IMR-90 (cell line): ENCODE data around the gene GNA15. TPM values are rescaled to one million over a fixed set of nuclear protein-coding genes. Genes with fewer than 3 reads are reported as not detected.
A peak's percentile ranks its signal among the peaks of the same experiment; 100 is the strongest.

Experiments used
- ATAC-seq: fragments of 200-7000 bp; cut with Tn5 transposase; 2 replicates; pipeline ENCODE4 v1.9.1; 2020; ENCODE audit warnings: low read depth, mild to moderate bottlenecking, moderate library complexity
- BruUV-seq: library from RNA; stranded (reverse); fragments of 400-500 nt; replicated peaks from 2 replicates; lab custom pipeline; 2021; lab: Mats Ljungman, UMichigan
- CTCF ChIA-PET: fragments of 300-600 bp; formaldehyde crosslinking; extraction: SDS; loops from one replicate; lab custom pipeline; 2021; ENCODE audit warnings: antibody characterized with exemption; lab: Yijun Ruan, JAX
- POLR2A ChIA-PET: fragments of 300-600 bp; sonication (Branson Sonifier 250); formaldehyde crosslinking; loops from one replicate; lab custom pipeline; 2022; ENCODE audit warnings: antibody characterized with exemption; ENCODE audit not compliant: unreplicated experiment; lab: Charles Lee
- DNase-seq: peaks from one replicate; pipeline ENCODE4 v3.0.0; 2013
- H2AFZ ChIP-seq: replicated peaks from 2 replicates; pipeline ENCODE3; 2013; ENCODE audit warnings: low read length, mild to moderate bottlenecking; ENCODE audit not compliant: poor library complexity
- H2AK5ac ChIP-seq: 2 replicates; pipeline ENCODE4 v1.6.1; 2013; ENCODE audit warnings: low read depth, low read length, inconsistent platforms
- H2AK9ac ChIP-seq: replicated peaks from 2 replicates; pipeline ENCODE3; 2013; ENCODE audit warnings: mild to moderate bottlenecking, low read depth, low read length, moderate library complexity; ENCODE audit not compliant: poor library complexity
- H2BK120ac ChIP-seq: 2 replicates; pipeline ENCODE4 v1.6.1; 2013; ENCODE audit warnings: low read depth, low read length, inconsistent platforms
- H2BK15ac ChIP-seq: 3 replicates; pipeline ENCODE4 v1.6.1; 2013; ENCODE audit warnings: low read depth, low read length, inconsistent platforms
- H2BK20ac ChIP-seq: 2 replicates; pipeline ENCODE4 v1.6.1; 2013; ENCODE audit warnings: low read depth, mild to moderate bottlenecking, inconsistent platforms, low read length, moderate library complexity
- H2BK5ac ChIP-seq: 2 replicates; pipeline ENCODE4 v1.6.1; 2013; ENCODE audit warnings: mild to moderate bottlenecking, low read depth, low read length, inconsistent platforms; ENCODE audit not compliant: poor library complexity, severe bottlenecking
- H3K14ac ChIP-seq: replicated peaks from 2 replicates; pipeline ENCODE4 v1.6.1; 2013; ENCODE audit warnings: low read depth, low read length, inconsistent platforms
- H3K18ac ChIP-seq: 2 replicates; pipeline ENCODE4 v1.6.1; 2013; ENCODE audit warnings: low read depth, low read length, control low read depth
- H3K23ac ChIP-seq: 2 replicates; pipeline ENCODE4 v1.6.1; 2013; ENCODE audit warnings: low read depth, low read length, inconsistent platforms
- H3K27ac ChIP-seq: 2 replicates; pipeline ENCODE4 v1.5.1; 2013; ENCODE audit warnings: mild to moderate bottlenecking, control low read depth, low read length; ENCODE audit not compliant: insufficient read depth
- H3K27me3 ChIP-seq: 2 replicates; pipeline ENCODE4 v1.6.1; 2013; ENCODE audit warnings: low read length; ENCODE audit not compliant: control insufficient read depth, insufficient read depth
- H3K36me3 ChIP-seq: 2 replicates; pipeline ENCODE4 v1.6.1; 2013; ENCODE audit warnings: low read length, mixed read lengths; ENCODE audit not compliant: control insufficient read depth, insufficient read depth
- H3K4ac ChIP-seq: 2 replicates; pipeline ENCODE4 v1.6.1; 2013; ENCODE audit warnings: low read depth, low read length, inconsistent platforms
- H3K4me1 ChIP-seq: 2 replicates; pipeline ENCODE4 v1.6.1; 2013; ENCODE audit warnings: low read length, mixed read lengths; ENCODE audit not compliant: control insufficient read depth, insufficient read depth
- H3K4me2 ChIP-seq: 2 replicates; pipeline ENCODE4 v1.6.1; 2013; ENCODE audit warnings: low read depth, mild to moderate bottlenecking, control low read depth, low read length, moderate library complexity
- H3K4me3 ChIP-seq: 2 replicates; pipeline ENCODE4 v1.5.1; 2013; ENCODE audit warnings: low read depth, mild to moderate bottlenecking, control low read depth, low read length, moderate library complexity; ENCODE audit not compliant: insufficient read depth
- H3K56ac ChIP-seq: 2 replicates; pipeline ENCODE4 v1.6.1; 2013; ENCODE audit warnings: low read length, inconsistent platforms; ENCODE audit not compliant: insufficient read depth; ENCODE audit errors: extremely low read depth
- H3K79me1 ChIP-seq, 2 experiments: 2 replicates each; pipeline ENCODE4 v1.6.1; 2013; ENCODE audit warnings: low read length in 2 of 2, inconsistent platforms in 1 of 2, low read depth in 1 of 2
- H3K9ac ChIP-seq: 2 replicates; pipeline ENCODE4 v1.6.1; 2013; ENCODE audit warnings: low read depth, low read length, control low read depth
- H3K9me1 ChIP-seq: 2 replicates; pipeline ENCODE4 v1.6.1; 2013; ENCODE audit warnings: low read length, inconsistent platforms; ENCODE audit not compliant: insufficient read depth
- H3K9me3 ChIP-seq: 2 replicates; pipeline ENCODE4 v1.6.1; 2013; ENCODE audit warnings: low read length; ENCODE audit not compliant: control insufficient read depth, insufficient read depth
- H4K20me1 ChIP-seq: 2 replicates; pipeline ENCODE4 v1.6.1; 2013; ENCODE audit warnings: low read length, inconsistent platforms; ENCODE audit not compliant: insufficient read depth
- H4K5ac ChIP-seq: 2 replicates; pipeline ENCODE4 v1.6.1; 2013; ENCODE audit warnings: mild to moderate bottlenecking, low read depth, low read length, control low read depth
- H4K8ac ChIP-seq, 2 experiments: 2 replicates each; pipeline ENCODE4 v1.6.1; 2013; ENCODE audit warnings: low read depth in 2 of 2, low read length in 2 of 2, control low read depth in 1 of 2, inconsistent platforms in 1 of 2
- H4K91ac ChIP-seq: 2 replicates; pipeline ENCODE4 v1.6.1; 2013; ENCODE audit warnings: low read depth, low read length, inconsistent platforms; ENCODE audit not compliant: insufficient read depth
- BHLHE40 ChIP-seq: fragments of 150-350 bp; IDR thresholded peaks from 2 replicates; pipeline ENCODE4 v1.6.1; 2016; ENCODE audit warnings: mild to moderate bottlenecking, low read depth, low read length
- CEBPB ChIP-seq: IDR thresholded peaks from 2 replicates; pipeline ENCODE4 v1.6.1; 2012; ENCODE audit warnings: low read depth, low read length, improper control_type of control experiment
- CHD1 ChIP-seq: IDR thresholded peaks from 2 replicates; pipeline ENCODE4 v1.6.1; 2012; ENCODE audit warnings: low read depth, low read length, improper control_type of control experiment
- CTCF ChIP-seq: conservative IDR thresholded peaks from 2 replicates; pipeline ENCODE4 v1.5.1; 2012; ENCODE audit warnings: mild to moderate bottlenecking, low read depth, low read length, improper control_type of control experiment
- ELK1 ChIP-seq: fragments of 150-350 bp; IDR thresholded peaks from 2 replicates; pipeline ENCODE4 v1.6.1; 2016; ENCODE audit warnings: low read depth, mild to moderate bottlenecking, low read length, moderate library complexity, borderline replicate concordance
- MAFK ChIP-seq: IDR thresholded peaks from 2 replicates; pipeline ENCODE4 v1.6.1; 2012; ENCODE audit warnings: low read depth, low read length, improper control_type of control experiment
- MAZ ChIP-seq: IDR thresholded peaks from 2 replicates; pipeline ENCODE4 v1.6.1; 2012; ENCODE audit warnings: low read depth, mild to moderate bottlenecking, low read length, improper control_type of control experiment, moderate library complexity, borderline replicate concordance
- MXI1 ChIP-seq: IDR thresholded peaks from 2 replicates; pipeline ENCODE4 v1.6.1; 2012; ENCODE audit warnings: low read depth, mild to moderate bottlenecking, low read length, moderate library complexity, borderline replicate concordance
- NFE2L2 ChIP-seq: fragments of 150-350 bp; IDR thresholded peaks from 2 replicates; pipeline ENCODE4 v1.6.1; 2016; ENCODE audit warnings: low read depth, mild to moderate bottlenecking, low read length
- POLR2A ChIP-seq: IDR thresholded peaks from 2 replicates; pipeline ENCODE4 v1.6.1; 2012; ENCODE audit warnings: mild to moderate bottlenecking, low read depth, low read length
- RAD21 ChIP-seq: IDR thresholded peaks from 2 replicates; pipeline ENCODE4 v1.6.1; 2012; ENCODE audit warnings: low read length, improper control_type of control experiment
- RCOR1 ChIP-seq: IDR thresholded peaks from 2 replicates; pipeline ENCODE4 v1.6.1; 2012; ENCODE audit warnings: mild to moderate bottlenecking, low read length, improper control_type of control experiment; ENCODE audit not compliant: insufficient replicate concordance
- RFX5 ChIP-seq: IDR thresholded peaks from 2 replicates; pipeline ENCODE4 v1.8.0; 2012; ENCODE audit warnings: low read depth, mild to moderate bottlenecking, low read length, moderate library complexity
- SMC3 ChIP-seq: fragments of 150-350 bp; IDR thresholded peaks from 2 replicates; pipeline ENCODE4 v1.6.1; 2016; ENCODE audit warnings: low read depth, mild to moderate bottlenecking, antibody characterized with exemption, low read length, moderate library complexity
- USF2 ChIP-seq: fragments of 150-350 bp; IDR thresholded peaks from 2 replicates; pipeline ENCODE4 v1.6.1; 2017; ENCODE audit warnings: mild to moderate bottlenecking, antibody characterized with exemption, low read length, low read depth
- WGBS, 2 experiments: methylation state at CpG; one replicate each; pipeline versions ENCODE4 v1.1.5 to v1.1.7; 2013; ENCODE audit warnings: missing lambda C conversion rate in 2 of 2; ENCODE audit not compliant: insufficient read length in 1 of 2; ENCODE audit errors: extremely low coverage in 2 of 2; 5-methylcytosine and 5-hydroxymethylcytosine counted together
- dilution Hi-C: fragments of 300-500 bp; cut with HindIII; formaldehyde crosslinking; loops from one replicate; pipeline ENCODE4 v1.14.3; 2018; ENCODE audit warnings: low sequenced_read_pairs; ENCODE audit not compliant: unreplicated experiment
- in situ Hi-C: fragments of 300-500 bp; cut with MboI; formaldehyde crosslinking; loops from 3 replicates; pipeline ENCODE4 v1.14.3; 2019; ENCODE audit warnings: low sequenced_read_pairs, inconsistent platforms, mixed read lengths
- intact Hi-C: fragments of 100-400 bp; cut with micrococcal nuclease; formaldehyde crosslinking; loops from 2 replicates; pipeline ENCODE4 v1.10.0; 2022
- polyA plus RNA-seq, 3 experiments: library from polyadenylated mRNA; depleted of rRNA; stranded (reverse); fragments of >200 nt; gene quantifications; 2 replicates each; pipeline ENCODE4 v1.2.3, GENCODE V29; 2012; ENCODE audit warnings: low replicate concordance in 1 of 3
- total RNA-seq: library from RNA; depleted of rRNA; stranded (reverse); fragments of >200 nt; gene quantifications from 2 replicates; pipeline ENCODE4 v1.2.3, GENCODE V29; 2012

Gene GNA15
- total and polyA plus RNA-seq, 2 of the 4 experiments (the other 2 are of a cell fraction): 0.18 TPM; not detected in 1

GRCh38 chr19:3198901-3199700 lies 63.3 kb downstream of the GNA15 start:
- Histone ChIP-seq H4K5ac (no peak overlapping the region), H3K18ac (no peak overlapping the region), H4K20me1 (no peaks in the 10 kb centered on the region; the same call in 1 of the 2 replicates), H3K4me3 (no peak overlapping the region), H3K14ac (no peak overlapping the region), H4K8ac (no peak overlapping the region), H4K91ac (no peak overlapping the region), H3K4ac (no peak overlapping the region), H2BK15ac (no peak overlapping the region), H2AK9ac (no peak overlapping the region), H3K27me3 (no peaks in the 10 kb centered on the region), H3K56ac (no peak overlapping the region), H3K4me1 (no peaks in the 10 kb centered on the region), H3K9ac (no peak overlapping the region), H3K23ac (no peak overlapping the region), H2BK120ac (no peak overlapping the region), H3K27ac (no peak overlapping the region), H2AFZ (peak overlapping the region; percentile 43), H2BK20ac (no peak overlapping the region), H2BK5ac (no peak overlapping the region), H3K9me3 (no peaks in the 10 kb centered on the region), H3K4me2 (no peak overlapping the region), H3K79me1 (peaks cover 0 to 12% of the 10 kb centered on the region in 2 experiments; a peak in 2 of 4 replicates), H3K36me3 (peaks cover 26% of the 10 kb centered on the region), H2AK5ac (no peak overlapping the region), H3K9me1 (no peaks in the 10 kb centered on the region)
- DNase-seq: no peak
- intact Hi-C loops (no loop called here), dilution Hi-C loops (no loop called here), in situ Hi-C loops (no loop called here)
- CTCF ChIA-PET: no interaction called here
- 95% methylated on average over 31 of the region's 43 CpGs; no CpG with 5 or more reads in 1 of the 2 experiments for WGBS, 2 experiments
- POLR2A ChIA-PET: no interaction called here
- ATAC-seq: no peak
- BruUV-seq: no TSS peak
- TF ChIP-seq CHD1: no peak
- no peak for TF ChIP-seq ELK1
- TF ChIP-seq MXI1: no peak
- no peak for TF ChIP-seq SMC3
- TF ChIP-seq POLR2A: no peak
- no peak for TF ChIP-seq RCOR1
- TF ChIP-seq NFE2L2: no peak
- no peak for TF ChIP-seq MAZ
- TF ChIP-seq RAD21: no peak
- TF ChIP-seq RFX5: no peak
- TF ChIP-seq USF2: no peak
- TF ChIP-seq CEBPB: no peak
- no peak for TF ChIP-seq BHLHE40
- TF ChIP-seq MAFK: no peak
- TF ChIP-seq CTCF: no peak
